ENCODE data around the gene ASAH2. TPM values are rescaled to one million over a fixed set of nuclear protein-coding genes. Genes with fewer than 3 reads are reported as not detected.
A peak's percentile ranks its signal among the peaks of the same experiment; 100 is the strongest.

ASAH2 gene
- total RNA-seq, 1 experiment from 2014 or later = 14.0 TPM

DNA sequence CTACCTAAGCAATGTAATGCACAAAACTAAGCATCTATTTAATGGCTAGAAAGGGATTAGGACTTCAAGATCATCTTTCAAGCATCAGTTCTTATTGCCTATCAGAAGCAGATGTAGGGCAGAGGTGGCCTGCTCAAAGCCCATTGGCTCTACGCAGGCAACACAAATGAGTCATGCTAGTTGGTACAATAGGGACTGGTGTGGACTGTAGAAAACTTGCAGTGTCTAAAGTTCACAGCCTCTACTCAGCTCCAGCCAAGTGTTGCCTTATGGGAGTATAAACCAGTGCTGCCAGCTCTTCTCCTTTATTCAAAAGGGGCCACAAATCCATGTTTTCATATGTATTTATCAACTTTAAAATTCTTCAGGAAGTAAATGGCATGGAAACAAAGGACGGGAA, 31.7 kb downstream of the ASAH2 start:
- ChIA-PET CTCF (no interaction called here), POLR2A (ENCODE audit: unreplicated experiment) (no interaction called here)
- intact Hi-C loops (cut with micrococcal nuclease) = loop anchor here (5.0 to 10.0 kb wide), 4 partner anchors 52 to 625 kb away; partner anchors contain the start of gene SGMS1
- H3F3A ChIP-seq (ENCODE audit: low read length, unreplicated experiment) = no peaks in the 10 kb centered on the region
- no peak overlapping the region for H3K9ac ChIP-seq (ENCODE audit: low read length)
- H3K9me2 ChIP-seq (replicated peaks; ENCODE audit: low read length) = no peaks in the 10 kb centered on the region
- no TSS peak for BruUV-seq (replicated peaks)
- H3K4me1 ChIP-seq (ENCODE audit: insufficient read depth, low read length) = peaks cover 9% of the 10 kb centered on the region
- no peak overlapping the region for H2AFZ ChIP-seq (ENCODE audit: low read length)
- no peak overlapping the region for H3K4me3 ChIP-seq (ENCODE audit: low read length)
- no peaks in the 10 kb centered on the region for H4K20me1 ChIP-seq (ENCODE audit: low read length)
- ATAC-seq = no peak
- TF ChIP-seq EZH2 (IDR thresholded peaks at IDR 0.05; ENCODE audit: low read length, unreplicated experiment) (no peak), EZH2phosphoT487 (IDR thresholded peaks at IDR 0.05; ENCODE audit: borderline replicate concordance, low read length) (no peak)
- TF ChIP-seq, protein P1, sequence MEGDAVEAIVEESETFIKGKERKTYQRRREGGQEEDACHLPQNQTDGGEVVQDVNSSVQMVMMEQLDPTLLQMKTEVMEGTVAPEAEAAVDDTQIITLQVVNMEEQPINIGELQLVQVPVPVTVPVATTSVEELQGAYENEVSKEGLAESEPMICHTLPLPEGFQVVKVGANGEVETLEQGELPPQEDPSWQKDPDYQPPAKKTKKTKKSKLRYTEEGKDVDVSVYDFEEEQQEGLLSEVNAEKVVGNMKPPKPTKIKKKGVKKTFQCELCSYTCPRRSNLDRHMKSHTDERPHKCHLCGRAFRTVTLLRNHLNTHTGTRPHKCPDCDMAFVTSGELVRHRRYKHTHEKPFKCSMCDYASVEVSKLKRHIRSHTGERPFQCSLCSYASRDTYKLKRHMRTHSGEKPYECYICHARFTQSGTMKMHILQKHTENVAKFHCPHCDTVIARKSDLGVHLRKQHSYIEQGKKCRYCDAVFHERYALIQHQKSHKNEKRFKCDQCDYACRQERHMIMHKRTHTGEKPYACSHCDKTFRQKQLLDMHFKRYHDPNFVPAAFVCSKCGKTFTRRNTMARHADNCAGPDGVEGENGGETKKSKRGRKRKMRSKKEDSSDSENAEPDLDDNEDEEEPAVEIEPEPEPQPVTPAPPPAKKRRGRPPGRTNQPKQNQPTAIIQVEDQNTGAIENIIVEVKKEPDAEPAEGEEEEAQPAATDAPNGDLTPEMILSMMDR (conservative IDR thresholded peaks at IDR 0.05; ENCODE audit: low read depth, low read length) = no peak
- no peaks in the 10 kb centered on the region for H3K36me3 ChIP-seq (ENCODE audit: low read depth, low read length)
- H3K9me3 ChIP-seq (ENCODE audit: low read length) = no peaks in the 10 kb centered on the region
- H3K27ac ChIP-seq (ENCODE audit: low read length) = no peak overlapping the region
- no peaks in the 10 kb centered on the region for H3K27me3 ChIP-seq (ENCODE audit: low read length)
- DNase-seq = peak; percentile 56
- H3K79me2 ChIP-seq (ENCODE audit: low read length) = no peaks in the 10 kb centered on the region
- H3K4me2 ChIP-seq (ENCODE audit: low read length) = no peak overlapping the region

DNA sequence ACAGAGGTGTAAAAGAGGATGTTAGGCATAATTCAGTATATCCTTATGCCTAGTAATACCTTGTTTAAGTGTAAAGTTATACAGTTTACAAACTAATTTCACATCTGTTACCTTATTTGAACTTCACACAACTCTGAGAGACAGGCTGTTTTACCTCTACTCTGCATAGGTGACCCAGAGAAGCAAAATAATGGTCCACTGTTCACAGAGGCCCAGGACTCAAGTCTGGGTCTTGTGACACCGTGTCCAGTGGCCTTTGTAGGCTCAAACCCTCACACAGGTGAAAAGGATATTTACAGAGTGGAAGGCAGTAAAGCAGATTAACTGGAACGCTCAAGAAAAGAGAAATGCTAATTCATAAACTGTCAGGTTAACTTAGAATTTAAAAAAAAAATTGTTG, 32.1 kb downstream of the ASAH2 start:
- Histone ChIP-seq H2AFZ (ENCODE audit: low read length) (no peak overlapping the region), H3K36me3 (ENCODE audit: low read depth, low read length) (no peaks in the 10 kb centered on the region), H3K4me1 (ENCODE audit: insufficient read depth, low read length) (peaks cover 7% of the 10 kb centered on the region), H3K79me2 (ENCODE audit: low read length) (no peaks in the 10 kb centered on the region), H3F3A (ENCODE audit: low read length, unreplicated experiment) (no peaks in the 10 kb centered on the region), H3K4me2 (ENCODE audit: low read length) (no peak overlapping the region), H3K4me3 (ENCODE audit: low read length) (no peak overlapping the region), H3K27ac (ENCODE audit: low read length) (no peak overlapping the region), H3K9ac (ENCODE audit: low read length) (no peak overlapping the region), H4K20me1 (ENCODE audit: low read length) (no peaks in the 10 kb centered on the region), H3K27me3 (ENCODE audit: low read length) (no peaks in the 10 kb centered on the region), H3K9me2 (replicated peaks; ENCODE audit: low read length) (no peaks in the 10 kb centered on the region), H3K9me3 (ENCODE audit: low read length) (no peaks in the 10 kb centered on the region)
- ChIA-PET POLR2A (ENCODE audit: unreplicated experiment) (no interaction called here), CTCF (no interaction called here)
- no peak for ATAC-seq
- TF ChIP-seq EZH2phosphoT487 (IDR thresholded peaks at IDR 0.05; ENCODE audit: borderline replicate concordance, low read length) (no peak), EZH2 (IDR thresholded peaks at IDR 0.05; ENCODE audit: low read length, unreplicated experiment) (no peak)
- BruUV-seq (replicated peaks) = no TSS peak
- DNase-seq = no peak
- intact Hi-C loops (cut with micrococcal nuclease) = no loop called here

DNA sequence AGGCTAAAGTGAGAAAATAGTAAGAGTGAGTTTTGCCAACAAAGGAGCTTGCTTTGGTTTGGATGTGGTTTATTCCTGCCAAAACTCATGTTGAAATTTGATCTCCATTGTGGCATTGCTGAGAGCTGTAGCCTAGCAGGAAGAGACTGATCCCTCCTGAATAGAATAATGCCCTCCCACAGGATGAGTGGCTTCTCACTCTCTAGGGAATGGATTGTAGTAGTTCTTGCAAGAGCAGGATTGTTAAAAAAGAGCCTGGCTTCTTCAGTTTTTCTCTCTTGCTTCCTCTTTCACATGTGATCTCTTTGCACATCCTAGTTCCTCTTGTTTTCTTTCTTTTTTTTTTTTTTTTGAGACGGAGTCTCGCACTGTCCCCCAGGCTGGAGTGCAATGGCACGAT, 34.4 kb downstream of the ASAH2 start:
- no peak overlapping the region for H3K9ac ChIP-seq (ENCODE audit: low read length)
- H3K36me3 ChIP-seq (ENCODE audit: low read depth, low read length) = no peaks in the 10 kb centered on the region
- no peaks in the 10 kb centered on the region for H3F3A ChIP-seq (ENCODE audit: low read length, unreplicated experiment)
- no peak for TF ChIP-seq EZH2phosphoT487 (IDR thresholded peaks at IDR 0.05; ENCODE audit: borderline replicate concordance, low read length)
- no peaks in the 10 kb centered on the region for H3K79me2 ChIP-seq (ENCODE audit: low read length)
- ATAC-seq (peak; percentile 97), DNase-seq (peak; percentile 78)
- H3K9me3 ChIP-seq (ENCODE audit: low read length) = no peaks in the 10 kb centered on the region
- POLR2A ChIA-PET (ENCODE audit: unreplicated experiment) = no interaction called here
- H2AFZ ChIP-seq (ENCODE audit: low read length) = no peak overlapping the region
- H3K27me3 ChIP-seq (ENCODE audit: low read length) = no peaks in the 10 kb centered on the region
- CTCF ChIA-PET = interaction anchor here (0.6 to 1.0 kb wide), 2 partner anchors 77 to 151 kb away, joined by 3 read pairs; no protein-coding TSS in a partner anchor
- intact Hi-C loops (cut with micrococcal nuclease) = no loop called here
- H3K4me1 ChIP-seq (ENCODE audit: insufficient read depth, low read length) = peaks cover 7% of the 10 kb centered on the region
- BruUV-seq (replicated peaks) = no TSS peak
- H3K27ac ChIP-seq (ENCODE audit: low read length) = no peak overlapping the region
- H3K4me3 ChIP-seq (ENCODE audit: low read length) = no peak overlapping the region
- no peaks in the 10 kb centered on the region for H3K9me2 ChIP-seq (replicated peaks; ENCODE audit: low read length)
- H3K4me2 ChIP-seq (ENCODE audit: low read length) = no peak overlapping the region
- no peaks in the 10 kb centered on the region for H4K20me1 ChIP-seq (ENCODE audit: low read length)

DNA sequence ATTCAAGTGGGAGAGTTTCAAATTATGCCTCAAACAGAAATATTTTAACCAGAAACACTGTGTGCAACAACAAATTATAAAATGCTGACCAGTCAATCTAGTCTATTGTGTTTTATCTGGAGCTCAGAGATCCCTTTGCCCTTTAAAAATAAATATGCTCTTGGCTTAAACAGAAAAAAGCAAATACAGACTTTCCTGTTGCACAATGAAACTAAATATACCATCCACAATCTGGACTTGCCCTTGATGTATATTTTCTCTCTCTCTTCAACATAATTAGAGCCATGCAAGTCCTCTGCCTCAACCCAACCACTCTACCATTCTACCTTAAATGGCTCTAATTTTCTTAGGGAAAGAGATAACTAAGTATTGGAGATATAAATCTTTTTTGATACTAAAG, 34.9 kb downstream of the ASAH2 start:
- POLR2A ChIA-PET (ENCODE audit: unreplicated experiment) = no interaction called here
- Histone ChIP-seq H3F3A (ENCODE audit: low read length, unreplicated experiment) (no peaks in the 10 kb centered on the region), H3K4me3 (ENCODE audit: low read length) (no peak overlapping the region), H3K4me1 (ENCODE audit: insufficient read depth, low read length) (peaks cover 7% of the 10 kb centered on the region), H3K9ac (ENCODE audit: low read length) (no peak overlapping the region), H3K79me2 (ENCODE audit: low read length) (no peaks in the 10 kb centered on the region), H3K27me3 (ENCODE audit: low read length) (no peaks in the 10 kb centered on the region), H3K9me2 (replicated peaks; ENCODE audit: low read length) (no peaks in the 10 kb centered on the region), H3K4me2 (ENCODE audit: low read length) (no peak overlapping the region), H4K20me1 (ENCODE audit: low read length) (no peaks in the 10 kb centered on the region), H3K9me3 (ENCODE audit: low read length) (no peaks in the 10 kb centered on the region), H3K27ac (ENCODE audit: low read length) (no peak overlapping the region), H3K36me3 (ENCODE audit: low read depth, low read length) (no peaks in the 10 kb centered on the region), H2AFZ (ENCODE audit: low read length) (no peak overlapping the region)
- TF ChIP-seq EZH2phosphoT487 (IDR thresholded peaks at IDR 0.05; ENCODE audit: borderline replicate concordance, low read length) = no peak
- TF ChIP-seq, protein P1 (conservative IDR thresholded peaks at IDR 0.05; ENCODE audit: low read depth, low read length) = no peak
- TF ChIP-seq EZH2 (IDR thresholded peaks at IDR 0.05; ENCODE audit: low read length, unreplicated experiment) = no peak
- peak; percentile 45 for ATAC-seq
- intact Hi-C loops (cut with micrococcal nuclease) = no loop called here
- no peak for DNase-seq
- no TSS peak for BruUV-seq (replicated peaks)
- CTCF ChIA-PET = interaction anchor here (1.0 kb wide), 1 partner anchor 151 kb away, joined by 3 read pairs; no protein-coding TSS in a partner anchor

Measured in PC-3 (cell line).